SK-N-MC (cell line): ENCODE measurements around the gene NEGR1.

Experiments
- EZH2 ChIP-seq: fragments of 200-600 bp; sonication (generic); IDR thresholded peaks from one replicate; pipeline ENCODE4 v1.6.1; 2017; ENCODE audit warnings: antibody characterized with exemption
- FOXP2 ChIP-seq: optimal IDR thresholded peaks from 2 replicates; pipeline ENCODE3; 2011; ENCODE audit warnings: mild to moderate bottlenecking, moderate library complexity; ENCODE audit not compliant: insufficient read depth; ENCODE audit errors: extremely low read length, control extremely low read depth
- POLR2AphosphoS5 ChIP-seq: IDR thresholded peaks from 2 replicates; pipeline ENCODE4 v1.6.1; 2012; ENCODE audit warnings: mild to moderate bottlenecking, low read depth, low read length, borderline replicate concordance

DNA sequence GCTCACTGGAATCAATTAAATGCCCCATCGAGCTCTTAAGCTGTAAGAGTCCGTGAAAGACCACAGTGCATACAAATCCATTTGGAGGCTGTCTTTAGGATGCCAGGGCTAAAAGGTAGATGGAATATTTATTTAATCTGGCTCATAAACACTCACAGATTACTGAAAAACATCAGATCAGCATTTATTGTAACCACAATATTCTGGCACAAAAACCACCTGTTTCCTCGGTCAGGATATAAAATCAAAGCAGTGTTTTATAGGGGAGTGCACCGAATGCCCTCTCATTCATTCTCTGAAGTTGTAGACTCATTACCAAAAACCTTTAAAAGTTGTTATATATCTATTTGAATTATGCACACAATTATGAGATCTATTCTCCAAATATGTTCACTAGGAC, 500.9 kb downstream of the NEGR1 start:
- TF ChIP-seq EZH2 (no peak), POLR2AphosphoS5 (no peak), FOXP2 (no peak)
